PC-9 (cell line): Measurements from ENCODE around the gene CAMTA1.

Experiments
- EZH2 ChIP-seq: fragments of 200-600 bp; sonication (generic); IDR thresholded peaks from 2 replicates; pipeline ENCODE4 v1.8.0; 2017; ENCODE audit warnings: antibody characterized with exemption, low read depth
- TF ChIP-seq, protein P1 (sequence below): fragments of 200-600 bp; sonication (generic); conservative IDR thresholded peaks from 2 replicates; pipeline ENCODE4 v1.6.1; 2017; ENCODE audit warnings: mixed run types, antibody characterized with exemption, mild to moderate bottlenecking, moderate library complexity

DNA sequence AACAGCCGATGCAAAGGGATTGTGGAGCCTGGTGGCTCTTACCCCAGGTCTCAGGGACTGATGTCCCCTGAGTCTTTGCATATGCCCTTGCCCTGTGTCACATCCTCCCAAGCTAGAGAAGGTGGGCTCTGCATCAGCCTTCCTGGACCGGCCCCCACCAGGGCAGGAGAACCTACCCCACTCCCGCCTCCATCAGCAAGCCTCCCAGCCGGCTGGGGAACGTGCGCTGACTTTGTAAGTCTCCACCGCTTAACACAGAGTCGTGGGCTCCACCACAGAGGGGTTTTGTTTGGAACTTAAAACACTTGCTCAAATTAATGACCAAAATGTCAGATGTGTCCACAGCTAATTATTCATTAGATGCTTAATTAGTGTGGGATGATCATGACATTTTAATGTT, 730.6 kb downstream of the CAMTA1 start:
- TF ChIP-seq, protein P1, sequence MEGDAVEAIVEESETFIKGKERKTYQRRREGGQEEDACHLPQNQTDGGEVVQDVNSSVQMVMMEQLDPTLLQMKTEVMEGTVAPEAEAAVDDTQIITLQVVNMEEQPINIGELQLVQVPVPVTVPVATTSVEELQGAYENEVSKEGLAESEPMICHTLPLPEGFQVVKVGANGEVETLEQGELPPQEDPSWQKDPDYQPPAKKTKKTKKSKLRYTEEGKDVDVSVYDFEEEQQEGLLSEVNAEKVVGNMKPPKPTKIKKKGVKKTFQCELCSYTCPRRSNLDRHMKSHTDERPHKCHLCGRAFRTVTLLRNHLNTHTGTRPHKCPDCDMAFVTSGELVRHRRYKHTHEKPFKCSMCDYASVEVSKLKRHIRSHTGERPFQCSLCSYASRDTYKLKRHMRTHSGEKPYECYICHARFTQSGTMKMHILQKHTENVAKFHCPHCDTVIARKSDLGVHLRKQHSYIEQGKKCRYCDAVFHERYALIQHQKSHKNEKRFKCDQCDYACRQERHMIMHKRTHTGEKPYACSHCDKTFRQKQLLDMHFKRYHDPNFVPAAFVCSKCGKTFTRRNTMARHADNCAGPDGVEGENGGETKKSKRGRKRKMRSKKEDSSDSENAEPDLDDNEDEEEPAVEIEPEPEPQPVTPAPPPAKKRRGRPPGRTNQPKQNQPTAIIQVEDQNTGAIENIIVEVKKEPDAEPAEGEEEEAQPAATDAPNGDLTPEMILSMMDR: no peak
- no peak for TF ChIP-seq EZH2
